GM18520 (cell line): Measurements from ENCODE around the gene FEM1B.

ENCODE experiments used
- ATAC-seq: cut with Tn5 transposase; IDR thresholded peaks from one replicate; pipeline ENCODE4 v1.9.1; 2021; ENCODE audit not compliant: unreplicated experiment

FEM1B gene

GRCh38 chr15:68344600-68344999, 67.1 kb downstream of the FEM1B start:
- no peak for ATAC-seq
